Central memory CD8-positive, alpha-beta T cell (primary cell): ENCODE data around the gene SAMD14.
"Not testable (repeated sequence)": the region's sequence is repeated elsewhere in the genome, so short reads cannot be mapped to it uniquely, and the experiment has no call there.

Experiments
- ATAC-seq: fragments of 150-1000 bp; cut with Tn5 transposase; replicated peaks from 2 replicates; pipeline ENCODE4 v1.10.0; 2022; ENCODE audit warnings: mild to moderate bottlenecking, moderate FRiP score, moderate number of reproducible peaks; ENCODE audit not compliant: poor library complexity, severe bottlenecking; ENCODE audit errors: extremely low read depth
- DNase-seq, 2 donors: peaks; one replicate each; pipeline ENCODE4 v3.0.0; 2021; ENCODE audit warnings: low spot score in 2 of 2
- H3K27ac Mint-ChIP-seq: one replicate; pipeline ENCODE4 v1.8.0; 2022; ENCODE audit warnings: low read depth, mild to moderate bottlenecking, moderate library complexity, mixed read lengths
- H3K27me3 Mint-ChIP-seq: one replicate; pipeline ENCODE4 v1.8.0; 2022; ENCODE audit warnings: mixed read lengths
- H3K36me3 Mint-ChIP-seq: one replicate; pipeline ENCODE4 v1.8.0; 2022; ENCODE audit warnings: mild to moderate bottlenecking, moderate library complexity, mixed read lengths; ENCODE audit not compliant: insufficient read depth
- H3K4me1 Mint-ChIP-seq: one replicate; pipeline ENCODE4 v1.8.0; 2022; ENCODE audit warnings: mixed read lengths
- H3K4me3 Mint-ChIP-seq: one replicate; pipeline ENCODE4 v1.8.0; 2022; ENCODE audit warnings: mild to moderate bottlenecking, moderate library complexity, mixed read lengths
- H3K9me3 Mint-ChIP-seq: one replicate; pipeline ENCODE4 v1.8.0; 2022; ENCODE audit warnings: mixed read lengths

SAMD14 gene

DNA sequence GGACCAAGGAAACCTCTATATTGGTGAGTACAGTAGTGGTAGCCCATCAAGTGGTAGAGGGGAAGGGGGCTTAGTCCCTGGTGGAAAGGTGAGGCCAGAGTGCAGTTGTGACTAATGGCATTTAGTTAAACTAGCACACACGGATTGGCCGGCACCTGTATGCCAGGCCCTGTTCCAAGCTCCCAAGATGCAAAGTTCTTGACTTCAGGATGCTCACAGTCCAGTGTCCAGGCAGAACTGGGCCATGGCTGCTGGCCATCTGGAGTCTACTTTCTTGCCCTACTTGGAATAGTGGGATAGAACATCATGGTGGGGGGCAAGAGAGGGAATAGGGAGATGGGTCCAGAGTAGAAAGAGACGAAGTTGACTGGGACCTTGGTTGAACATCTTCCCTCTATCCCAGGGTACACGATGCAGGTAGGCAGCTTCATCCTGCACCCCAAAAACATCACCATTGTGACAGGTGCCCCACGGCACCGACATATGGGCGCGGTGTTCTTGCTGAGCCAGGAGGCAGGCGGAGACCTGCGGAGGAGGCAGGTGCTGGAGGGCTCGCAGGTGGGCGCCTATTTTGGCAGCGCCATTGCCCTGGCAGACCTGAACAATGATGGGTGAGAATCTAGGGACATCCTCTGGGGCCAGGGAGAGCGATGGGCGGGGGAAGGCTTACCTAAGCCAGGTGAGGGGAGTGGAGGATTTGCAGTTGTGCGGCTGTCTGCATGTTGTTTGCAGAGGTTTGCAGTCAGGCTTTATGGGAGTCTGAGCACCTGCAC, 58.9 kb downstream of the SAMD14 start:
- Mint-ChIP-seq H3K9me3 (no peaks in the 10 kb centered on the region), H3K4me3 (no peak overlapping the region), H3K4me1 (no peaks in the 10 kb centered on the region), H3K27ac (no peak overlapping the region), H3K27me3 (no peaks in the 10 kb centered on the region), H3K36me3 (peaks cover 4% of the 10 kb centered on the region)
- no peak for ATAC-seq
- DNase-seq: no peak

- DNase-seq (no peak), ATAC-seq (no peak)
- Mint-ChIP-seq H3K36me3 (peaks cover 3% of the 10 kb centered on the region), H3K27me3 (no peaks in the 10 kb centered on the region), H3K9me3 (no peaks in the 10 kb centered on the region), H3K27ac (no peak overlapping the region), H3K4me3 (no peak overlapping the region), H3K4me1 (peaks cover 5% of the 10 kb centered on the region)
Measured at GRCh38 chr17:50067996-50068395, 62.0 kb downstream of the SAMD14 start.

DNA sequence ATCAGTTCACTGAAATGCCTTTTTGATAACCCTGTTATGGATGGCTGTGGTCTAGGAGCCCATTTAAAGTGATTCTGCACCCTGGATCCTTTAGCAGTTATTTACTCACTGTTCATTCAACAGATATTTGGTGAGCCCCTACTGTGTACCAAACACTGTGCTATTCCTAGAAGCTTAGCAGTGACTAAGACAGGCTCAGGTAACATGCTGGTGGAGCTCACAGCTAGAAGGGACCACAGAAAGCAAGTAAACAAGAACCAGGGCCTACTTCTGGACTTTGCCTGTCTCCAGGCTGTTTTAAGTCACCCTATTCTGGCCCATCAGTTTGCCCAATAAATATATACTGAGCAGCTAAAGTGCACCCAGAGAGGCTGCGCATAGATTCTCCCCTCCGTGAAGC, 63.0 kb downstream of the SAMD14 start:
- ATAC-seq: no peak
- Mint-ChIP-seq H3K27ac (no peak overlapping the region), H3K4me3 (no peak overlapping the region)

DNA sequence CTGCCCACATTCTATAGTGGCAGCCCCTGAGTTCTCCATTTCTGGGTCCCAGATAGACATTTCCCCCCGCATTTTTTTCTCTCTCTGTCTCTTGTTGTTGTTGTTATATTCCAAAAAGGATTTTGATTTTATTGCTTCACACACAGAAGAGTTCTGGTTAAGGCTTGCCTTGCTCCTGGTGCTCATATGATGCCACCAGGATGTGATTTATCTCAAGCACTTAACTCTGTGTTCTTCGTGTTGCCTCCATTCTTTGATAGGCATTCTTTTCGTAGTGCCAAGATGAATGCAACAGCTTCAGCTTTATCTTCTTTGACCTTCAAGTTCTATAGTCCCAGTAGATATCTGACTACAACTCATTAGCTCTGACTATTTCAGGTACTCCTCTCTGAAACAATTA, 64.9 kb downstream of the SAMD14 start:
- Mint-ChIP-seq H3K9me3 (no peaks in the 10 kb centered on the region), H3K27me3 (no peaks in the 10 kb centered on the region), H3K36me3 (peaks cover 3% of the 10 kb centered on the region), H3K27ac (peak overlapping the region; percentile 23), H3K4me3 (no peak overlapping the region), H3K4me1 (peaks cover 5% of the 10 kb centered on the region)
- ATAC-seq: no peak
- DNase-seq: no peak

More for the DNA sequence above, 63.0 kb downstream of the SAMD14 start:
- no peak for DNase-seq
- peaks cover 3% of the 10 kb centered on the region for H3K36me3 Mint-ChIP-seq
- peaks cover 5% of the 10 kb centered on the region for H3K4me1 Mint-ChIP-seq
- H3K9me3 Mint-ChIP-seq: no peaks in the 10 kb centered on the region
- H3K27me3 Mint-ChIP-seq: no peaks in the 10 kb centered on the region

GRCh38 chr17:50064253-50065001, 65.5 kb downstream of the SAMD14 start:
- no peak for DNase-seq
- H3K27me3 Mint-ChIP-seq: no peaks in the 10 kb centered on the region
- peaks cover 3% of the 10 kb centered on the region for H3K36me3 Mint-ChIP-seq
- H3K4me3 Mint-ChIP-seq: no peak overlapping the region
- peak overlapping the region; percentile 23 for H3K27ac Mint-ChIP-seq
- ATAC-seq: no peak
- H3K4me1 Mint-ChIP-seq: peaks cover 5% of the 10 kb centered on the region
- H3K9me3 Mint-ChIP-seq: no peaks in the 10 kb centered on the region

GRCh38 chr17:50063561-50064252, 66.3 kb downstream of the SAMD14 start:
- Mint-ChIP-seq H3K27me3 (no peaks in the 10 kb centered on the region), H3K9me3 (no peaks in the 10 kb centered on the region), H3K36me3 (peaks cover 3% of the 10 kb centered on the region), H3K27ac (no peak overlapping the region), H3K4me3 (no peak overlapping the region), H3K4me1 (peaks cover 5% of the 10 kb centered on the region)
- ATAC-seq (no peak), DNase-seq (no peak)

DNA sequence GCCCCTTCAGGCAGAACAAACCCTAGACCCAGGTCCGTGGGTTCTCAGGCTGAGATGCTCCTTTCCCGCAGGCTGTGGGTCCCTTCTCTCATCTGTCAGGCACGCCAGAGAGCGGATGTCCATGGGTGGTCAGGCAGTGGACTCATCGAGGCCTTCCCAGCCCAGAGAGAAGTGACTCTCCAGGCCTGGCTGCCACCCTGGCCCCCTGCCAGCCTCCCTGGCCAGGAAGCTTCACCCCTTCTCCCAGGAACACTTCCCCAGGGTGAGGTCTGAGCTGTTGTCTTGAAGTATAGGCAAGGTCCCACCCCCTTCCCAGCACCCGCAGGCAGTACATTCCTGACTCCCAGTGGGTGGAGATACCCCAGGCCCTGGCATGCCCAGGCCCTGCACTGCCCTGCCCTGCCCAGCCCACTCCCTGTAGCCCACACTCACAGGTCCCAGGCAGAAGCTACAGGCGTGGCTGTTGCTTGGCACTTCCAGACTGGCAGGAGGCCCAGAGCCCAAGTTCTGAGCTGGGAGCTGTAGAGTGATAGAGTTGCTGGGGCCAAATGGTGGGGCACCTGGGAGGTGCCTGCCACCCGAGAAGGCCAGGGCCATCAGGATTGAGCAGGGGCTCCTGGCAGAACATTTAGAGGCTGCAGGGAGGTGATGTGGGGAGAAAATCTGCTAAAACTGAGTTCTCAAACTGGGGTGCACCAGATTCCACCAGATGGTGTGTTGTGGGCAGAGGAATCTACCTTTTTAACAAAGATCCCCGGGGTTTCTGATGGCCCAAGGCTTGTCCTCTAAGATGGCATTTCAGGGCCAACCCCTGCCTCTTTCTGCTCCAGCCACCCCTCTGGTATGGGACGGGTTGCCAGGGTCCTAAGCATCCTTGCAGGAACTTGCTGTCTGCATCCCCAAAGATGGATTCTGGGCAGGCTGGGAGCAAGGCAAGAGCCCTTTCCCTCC, 67.4 kb downstream of the SAMD14 start:
- H3K9me3 Mint-ChIP-seq: no peaks in the 10 kb centered on the region
- no peak for ATAC-seq
- no peaks in the 10 kb centered on the region for H3K27me3 Mint-ChIP-seq
- DNase-seq: no peak
- H3K4me1 Mint-ChIP-seq: peaks cover 10% of the 10 kb centered on the region
- H3K36me3 Mint-ChIP-seq: peaks cover 3% of the 10 kb centered on the region
- H3K27ac Mint-ChIP-seq: no peak overlapping the region
- no peak overlapping the region for H3K4me3 Mint-ChIP-seq

DNA sequence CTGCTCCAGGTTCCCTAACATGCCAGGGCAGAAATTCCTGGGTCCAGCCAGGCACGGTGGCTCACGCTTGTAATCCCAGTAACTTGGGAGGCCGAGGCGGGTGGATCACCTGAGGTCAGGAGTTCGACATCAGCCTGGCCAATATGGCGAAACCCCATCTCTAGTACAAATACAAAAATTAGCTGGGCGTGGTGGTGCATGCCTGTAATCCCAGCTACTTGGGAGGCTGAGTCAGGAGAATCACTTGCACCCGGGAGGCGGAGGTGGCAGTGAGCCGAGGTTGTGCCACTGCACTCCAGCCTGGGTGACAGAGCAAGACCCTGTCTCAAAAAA, 68.3 kb downstream of the SAMD14 start:
- H3K9me3 Mint-ChIP-seq, H3K36me3 Mint-ChIP-seq, DNase-seq, H3K27ac Mint-ChIP-seq, H3K27me3 Mint-ChIP-seq, H3K4me3 Mint-ChIP-seq, ATAC-seq: not testable (repeated sequence)
- peaks cover 12% of the 10 kb centered on the region for H3K4me1 Mint-ChIP-seq

DNA sequence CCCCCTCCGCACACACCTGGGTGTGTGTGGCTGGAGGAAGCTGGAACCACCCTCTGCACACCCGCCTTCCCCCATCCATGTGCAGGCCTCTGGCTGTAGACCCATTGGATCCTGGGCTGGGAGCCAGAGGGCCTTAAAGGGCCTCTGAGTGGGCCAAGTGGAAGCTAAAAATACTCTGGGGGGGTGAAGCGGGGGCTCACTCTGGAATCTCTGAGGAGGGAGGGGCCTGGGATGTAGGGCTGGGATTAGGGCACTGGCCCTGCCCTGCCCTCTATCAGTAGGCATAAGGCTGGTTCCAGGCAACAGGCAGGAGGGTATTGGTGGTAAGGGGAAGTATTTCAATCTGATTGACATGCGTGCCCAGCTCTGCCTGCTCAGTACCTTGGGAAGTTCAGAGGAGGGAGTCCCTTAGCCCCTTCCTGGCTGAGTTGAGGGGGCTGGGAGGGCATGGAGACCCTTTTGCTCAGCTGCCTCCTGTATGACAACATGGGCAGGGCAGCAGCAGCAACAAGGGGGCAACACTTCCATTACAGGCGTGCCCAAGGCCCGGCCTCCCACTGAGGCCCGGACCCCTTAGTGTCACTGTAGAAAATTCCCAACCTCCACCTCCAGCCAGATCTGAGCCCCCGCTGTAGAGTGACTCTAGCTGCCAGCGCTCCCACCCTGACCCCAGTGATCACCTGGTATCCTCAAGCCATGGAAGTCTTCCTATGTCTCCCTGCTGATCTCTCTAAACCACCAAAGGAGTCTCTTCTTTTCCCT, 68.8 kb downstream of the SAMD14 start:
- no peak for DNase-seq
- peaks cover 1% of the 10 kb centered on the region for H3K36me3 Mint-ChIP-seq
- no peak overlapping the region for H3K27ac Mint-ChIP-seq
- peaks cover 12% of the 10 kb centered on the region for H3K4me1 Mint-ChIP-seq
- H3K4me3 Mint-ChIP-seq: no peak overlapping the region
- H3K27me3 Mint-ChIP-seq: no peaks in the 10 kb centered on the region
- ATAC-seq: no peak
- H3K9me3 Mint-ChIP-seq: no peaks in the 10 kb centered on the region
